ENCODE results near the gene ACSL6.

GRCh38 chr5:132054031-132054696 is 42.7 kb upstream of the ACSL6 start:
- TF ChIP-seq POLR2A (IDR thresholded peaks at IDR 0.05; ENCODE audit: low read depth, low read length) (no peak), POLR2AphosphoS5 (IDR thresholded peaks at IDR 0.05; ENCODE audit: low read depth, low read length) (no peak), TAF1 (IDR thresholded peaks at IDR 0.05; ENCODE audit: low read depth, low read length) (no peak), SPI1 (IDR thresholded peaks at IDR 0.05; ENCODE audit: low read depth, low read length) (no peak), PAX5 (IDR thresholded peaks at IDR 0.05; ENCODE audit: insufficient read depth, low read length, severe bottlenecking) (no peak), POU2F2 (IDR thresholded peaks at IDR 0.05; ENCODE audit: low read depth, low read length) (no peak)
